NOMO-1 treated with dmso at 0.1 percent for 144 hours (cell line): ENCODE data around the gene SNX25.
"Not testable (repeated sequence)": the region's sequence is repeated elsewhere in the genome, so short reads cannot be mapped to it uniquely, and the experiment has no call there.

Source experiments
- DNase-seq: peaks from one replicate; lab custom pipeline; 2025; ENCODE audit not compliant: unreplicated experiment; lab: John Stamatoyannopoulos, UW

Gene SNX25

DNA sequence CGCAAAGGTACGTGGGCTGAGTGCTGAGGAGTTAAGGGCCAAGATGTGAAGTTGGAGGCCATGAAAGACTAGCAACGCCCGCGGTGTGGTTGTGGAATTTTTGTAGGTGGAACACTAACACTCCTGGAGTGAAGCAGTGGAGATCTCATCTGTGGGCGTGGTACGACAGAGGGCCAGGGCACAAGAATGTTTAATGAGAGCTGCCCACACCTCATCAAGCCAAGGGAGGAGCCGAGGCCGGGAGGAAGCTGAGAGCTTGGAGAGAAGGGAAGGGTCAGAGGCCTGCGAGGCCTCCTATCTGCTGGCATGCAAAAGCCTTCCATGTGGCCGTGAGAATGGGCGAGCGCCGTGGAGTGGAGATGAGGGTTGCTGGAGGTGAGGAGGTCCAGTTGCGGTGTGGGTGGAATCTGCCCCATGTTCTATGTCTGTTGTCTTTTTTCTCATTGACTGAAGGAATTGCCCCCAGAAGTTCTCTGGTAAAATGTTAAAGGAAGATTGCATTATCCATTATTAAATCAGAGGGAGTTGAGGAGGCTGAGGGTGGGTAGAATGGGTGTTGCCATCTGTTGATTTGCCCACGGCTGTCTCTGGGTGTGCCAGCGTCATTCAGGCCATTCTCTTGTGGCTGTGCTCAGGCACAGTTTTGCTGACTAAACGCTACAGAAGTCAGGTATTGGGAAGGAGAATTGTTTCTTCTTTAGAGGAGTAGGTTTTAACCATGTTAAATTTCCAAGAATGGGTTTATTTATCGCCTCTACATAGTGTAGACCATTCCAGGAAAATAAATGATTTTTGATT is 19.8 kb downstream of the SNX25 start:
- no peak for DNase-seq

DNA sequence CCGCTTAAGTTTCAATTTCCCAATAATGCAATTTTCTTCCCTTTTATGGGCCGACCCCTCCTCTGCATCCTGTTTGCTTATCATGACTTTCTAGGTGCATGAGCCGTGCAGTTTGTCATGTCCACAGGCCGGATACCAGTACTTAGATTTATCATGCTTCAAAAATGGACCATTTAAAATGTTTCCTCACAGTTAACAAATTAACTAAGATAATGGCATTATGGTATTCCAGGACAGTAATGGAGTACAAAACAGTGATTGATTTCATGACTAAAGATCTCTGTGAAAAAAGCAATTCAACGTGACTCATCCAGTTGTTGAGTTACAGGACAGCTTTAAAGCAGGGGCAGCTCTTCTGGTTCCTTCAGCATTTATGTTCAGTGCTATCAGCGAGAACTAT is 23.0 kb downstream of the SNX25 start:
- no peak for DNase-seq

DNA sequence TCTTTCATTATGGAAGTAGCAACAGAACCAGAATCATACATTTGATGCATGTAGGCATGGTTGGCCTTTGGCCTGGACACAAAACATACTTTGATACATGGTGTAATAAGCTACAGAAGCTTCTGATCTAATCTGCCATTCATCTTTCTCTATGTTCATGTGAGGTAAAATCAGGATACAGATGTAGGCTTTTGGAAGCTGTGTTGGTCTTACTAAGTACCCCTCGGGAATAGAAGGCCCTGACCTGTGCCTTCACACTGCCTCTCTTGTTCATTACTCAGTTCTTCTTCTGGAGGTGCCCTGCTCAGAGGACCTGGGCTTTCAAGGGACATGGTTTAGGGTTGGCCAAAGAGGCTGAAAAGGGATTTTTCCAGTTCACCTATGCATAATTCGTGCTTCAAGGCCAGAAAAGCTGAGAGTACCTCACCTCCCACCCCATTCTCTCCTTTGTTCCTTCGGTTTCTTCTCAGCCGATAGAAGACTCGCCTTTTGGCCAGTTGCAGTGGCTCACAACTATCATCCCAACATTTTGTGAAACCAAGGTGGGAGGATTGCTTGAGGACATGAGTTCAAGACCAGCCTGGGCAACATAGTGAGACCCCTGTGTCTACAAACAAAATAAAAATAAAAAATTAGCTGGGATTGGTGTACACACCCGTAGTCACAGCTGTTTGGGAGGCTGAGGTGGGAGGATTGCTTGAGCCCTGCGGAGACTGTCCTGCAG is 25.9 kb downstream of the SNX25 start:
- no peak for DNase-seq

DNA sequence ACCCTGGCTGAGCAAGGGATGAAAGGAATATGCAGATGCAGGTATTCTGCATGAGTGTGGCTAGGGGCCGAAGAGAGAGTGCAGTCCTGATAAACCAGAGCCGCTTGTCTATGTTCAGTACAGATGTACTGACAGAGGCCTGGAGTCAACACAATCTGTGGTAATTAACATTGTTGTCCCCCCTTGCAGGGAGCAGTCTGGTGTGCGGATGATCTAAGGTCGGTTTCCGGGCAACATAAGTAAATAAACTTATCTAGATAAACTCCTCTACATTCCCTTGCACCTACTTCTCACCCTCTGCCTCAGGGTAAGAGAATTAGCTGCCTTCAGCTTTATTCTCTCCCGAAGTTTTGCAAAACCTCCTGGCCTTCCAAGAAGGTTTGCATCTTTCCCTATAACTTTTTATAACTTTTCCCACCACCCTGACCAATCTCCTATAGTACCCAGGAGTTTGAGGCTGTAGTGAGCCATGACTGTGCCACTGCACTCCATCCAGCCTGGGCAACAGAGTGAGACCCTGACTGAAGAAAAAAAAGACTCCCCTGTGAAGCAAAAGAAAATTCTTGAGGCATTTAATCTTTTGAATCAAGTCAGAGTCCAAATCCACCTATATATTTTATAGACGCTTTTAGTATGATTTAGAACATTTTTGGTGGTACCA is 26.6 kb downstream of the SNX25 start:
- no peak for DNase-seq

DNA sequence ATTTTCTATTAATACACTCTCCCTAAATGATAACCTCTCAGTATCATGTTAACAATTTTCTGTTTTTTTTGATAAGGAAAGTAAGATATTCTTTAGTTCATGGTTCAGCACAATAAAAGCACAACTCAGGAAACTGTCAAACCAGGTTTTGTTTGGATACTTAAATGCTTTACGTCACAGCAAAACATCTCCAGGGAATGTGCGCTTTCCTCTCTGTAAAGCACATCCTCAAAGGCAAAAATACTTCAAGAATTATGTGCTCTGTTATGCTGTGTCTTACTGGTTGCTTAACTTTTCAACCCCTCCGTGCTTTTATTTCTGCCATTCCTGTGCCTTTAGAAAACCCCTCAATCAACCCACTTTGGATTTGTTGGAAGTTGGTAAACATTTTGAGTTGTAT is 27.8 kb downstream of the SNX25 start:
- DNase-seq: no peak

DNA sequence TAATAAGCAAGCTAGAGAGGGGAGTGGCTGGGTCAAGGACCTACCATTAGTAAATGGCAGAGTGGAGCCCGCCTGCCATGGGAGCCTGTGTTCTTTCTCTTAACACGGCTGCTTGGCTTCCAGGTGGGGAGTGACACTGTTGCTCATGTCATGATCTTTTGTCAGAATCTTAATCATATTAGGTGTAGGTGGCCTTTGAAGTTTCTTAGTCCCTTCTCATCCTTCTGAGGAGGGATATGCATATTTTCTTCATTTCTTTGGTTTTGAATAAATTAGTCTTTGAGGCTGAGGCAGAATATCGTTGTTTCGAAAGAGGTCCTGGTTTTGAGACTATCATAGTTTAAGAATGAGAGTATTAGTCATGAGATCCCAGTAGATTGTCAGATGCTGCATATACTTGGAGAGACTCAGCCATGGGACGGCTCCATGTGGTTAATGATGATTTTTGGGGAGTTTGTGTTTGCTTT is 28.9 kb downstream of the SNX25 start:
- no peak for DNase-seq

DNA sequence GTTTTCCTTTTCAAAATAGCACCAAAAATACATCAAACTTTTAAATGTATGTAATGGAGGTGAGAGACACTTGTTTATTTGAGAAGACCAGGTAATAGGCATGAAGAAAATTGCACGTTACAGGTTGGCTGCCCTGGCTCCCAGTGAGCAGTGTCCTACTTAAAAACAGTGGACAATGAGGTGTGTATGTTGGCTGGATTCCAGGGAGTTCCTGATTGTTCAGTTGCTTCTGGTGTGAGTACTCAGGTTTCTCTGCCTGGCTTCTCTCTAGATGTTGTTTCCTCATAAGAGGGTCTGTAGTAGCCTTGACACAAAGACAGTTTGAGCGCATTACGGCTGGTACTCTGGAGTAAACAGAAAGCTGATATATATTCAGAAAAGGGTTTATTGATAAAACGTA is 29.4 kb downstream of the SNX25 start:
- no peak for DNase-seq

DNA sequence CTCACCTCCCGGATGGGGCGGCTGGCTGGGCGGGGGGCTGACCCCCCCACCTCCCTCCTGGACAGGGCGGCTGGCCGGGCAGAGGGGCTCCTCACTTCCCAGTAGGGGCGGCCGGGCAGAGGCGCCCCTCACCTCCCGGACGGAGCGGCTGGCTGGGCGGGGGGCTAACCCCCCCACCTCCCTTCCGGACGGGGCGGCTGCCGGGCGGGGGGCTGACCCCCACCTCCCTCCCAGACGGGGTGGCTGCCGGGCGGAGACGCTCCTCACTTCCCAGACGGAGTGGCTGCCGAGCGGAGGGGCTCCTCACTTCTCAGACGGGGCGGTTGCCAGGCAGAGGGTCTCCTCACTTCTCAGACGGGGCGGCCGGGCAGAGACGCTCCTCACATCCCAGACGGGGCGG is 31.1 kb downstream of the SNX25 start:
- DNase-seq: not testable (repeated sequence)

DNA sequence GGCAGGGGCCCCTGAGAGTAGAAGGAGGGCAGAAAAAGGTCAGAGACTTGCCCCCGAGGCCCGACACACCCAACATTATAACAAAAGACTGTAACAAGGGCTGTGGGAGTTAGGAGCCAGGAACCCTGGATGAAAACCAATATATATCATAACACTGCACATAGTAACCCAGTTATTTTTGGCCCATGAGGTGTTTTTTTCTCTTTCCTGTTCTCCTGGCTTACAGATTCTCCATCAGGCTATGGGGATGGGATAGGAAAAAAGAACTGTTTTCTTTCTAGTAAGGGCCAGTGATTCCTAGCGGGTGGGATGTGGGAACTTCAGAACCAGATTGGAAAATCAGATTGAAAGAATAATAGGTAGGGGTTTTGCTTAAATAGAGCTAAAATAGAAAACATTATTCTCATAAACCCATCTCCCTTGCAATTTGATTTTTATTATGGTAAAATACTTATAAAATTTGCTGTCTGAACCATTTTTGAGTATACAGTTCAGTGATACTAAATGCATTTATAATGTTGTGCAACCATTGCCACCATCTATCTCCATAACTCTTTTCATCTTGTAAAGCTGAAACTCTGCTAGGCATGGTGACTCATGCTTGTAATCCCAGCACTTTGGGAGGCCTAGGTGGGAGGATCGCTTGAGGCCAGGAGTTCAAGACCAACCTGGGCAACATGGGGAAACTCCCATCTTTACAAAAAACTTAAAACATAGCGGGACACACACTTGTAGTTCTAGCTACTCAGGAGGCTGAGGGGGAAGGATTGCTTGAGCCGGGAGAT is 33.5 kb downstream of the SNX25 start:
- DNase-seq: no peak

DNA sequence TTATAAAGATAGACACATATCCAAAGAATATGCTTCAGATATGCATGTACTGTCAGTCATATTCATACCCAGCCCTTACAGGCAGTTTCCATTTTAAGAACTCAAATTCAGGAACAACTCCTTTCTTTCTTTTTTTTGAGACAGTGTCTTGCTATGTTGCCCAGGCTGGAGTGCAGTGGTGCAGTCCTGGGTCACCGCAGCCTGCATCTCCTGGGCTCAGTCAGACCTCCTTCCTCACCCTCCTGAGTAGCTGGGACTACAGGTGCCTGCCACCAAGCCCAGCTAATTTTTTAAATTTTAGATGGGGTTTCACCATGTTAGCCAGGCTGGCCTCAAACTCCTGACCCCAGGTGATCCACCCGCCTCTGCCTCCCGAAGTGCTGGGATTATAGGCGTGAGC is 34.5 kb downstream of the SNX25 start:
- DNase-seq: no peak

DNA sequence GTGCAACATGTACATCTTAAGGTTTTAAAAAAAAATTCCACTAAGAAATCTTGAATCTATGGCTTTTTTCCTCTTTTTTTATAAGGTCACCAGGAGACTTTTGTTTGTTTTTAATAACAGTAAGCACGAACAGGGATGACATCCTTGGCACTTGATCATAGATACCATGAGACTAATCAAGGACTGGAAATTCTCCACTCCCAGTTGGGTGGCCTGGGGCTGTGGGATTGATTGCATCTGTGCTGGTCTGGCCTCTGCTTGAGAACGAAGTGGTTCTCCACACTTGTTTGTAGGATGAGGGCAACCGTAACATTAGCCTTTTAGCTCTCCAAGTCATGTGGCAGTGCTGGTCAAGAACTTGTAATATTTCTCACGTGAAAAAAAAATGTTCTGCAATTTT is 35.4 kb downstream of the SNX25 start:
- no peak for DNase-seq

DNA sequence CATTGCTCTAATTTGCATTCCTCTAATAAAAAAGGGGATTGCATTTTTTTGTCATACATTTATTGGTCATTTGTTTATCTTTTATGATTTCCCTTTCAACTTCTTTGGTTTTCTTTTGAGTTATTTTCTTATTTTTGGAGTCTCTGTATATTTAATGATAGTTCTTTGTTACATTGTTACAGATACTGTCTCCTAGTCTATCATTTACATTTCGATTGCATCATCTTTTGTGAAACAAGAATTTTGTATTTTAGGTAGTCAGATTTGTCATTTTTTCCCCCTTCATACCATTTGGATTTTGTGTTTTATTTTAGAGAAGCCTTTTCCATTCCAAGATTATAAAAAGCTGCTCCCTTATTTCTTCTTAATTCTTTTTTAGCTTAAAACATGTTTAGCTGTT is 37.1 kb downstream of the SNX25 start:
- DNase-seq: no peak

DNA sequence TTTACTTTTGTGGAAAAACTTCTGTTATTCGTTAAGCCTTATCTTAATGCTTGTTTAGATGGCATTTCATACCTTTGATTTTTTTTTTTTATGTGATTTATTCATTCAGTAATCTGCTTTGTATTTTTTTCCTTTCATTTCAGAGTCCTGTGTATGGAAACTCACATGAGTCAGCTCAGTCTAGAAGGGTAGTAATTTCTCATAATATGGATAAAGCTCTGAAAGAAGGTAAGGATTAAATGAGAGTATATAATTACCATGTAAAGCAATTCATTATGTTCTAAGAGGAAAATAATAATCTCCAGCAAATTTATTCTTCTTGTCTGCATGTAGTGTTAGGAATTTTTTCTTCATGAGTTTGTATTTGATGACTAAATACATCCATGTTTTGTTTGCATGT is 37.8 kb downstream of the SNX25 start:
- DNase-seq: no peak

DNA sequence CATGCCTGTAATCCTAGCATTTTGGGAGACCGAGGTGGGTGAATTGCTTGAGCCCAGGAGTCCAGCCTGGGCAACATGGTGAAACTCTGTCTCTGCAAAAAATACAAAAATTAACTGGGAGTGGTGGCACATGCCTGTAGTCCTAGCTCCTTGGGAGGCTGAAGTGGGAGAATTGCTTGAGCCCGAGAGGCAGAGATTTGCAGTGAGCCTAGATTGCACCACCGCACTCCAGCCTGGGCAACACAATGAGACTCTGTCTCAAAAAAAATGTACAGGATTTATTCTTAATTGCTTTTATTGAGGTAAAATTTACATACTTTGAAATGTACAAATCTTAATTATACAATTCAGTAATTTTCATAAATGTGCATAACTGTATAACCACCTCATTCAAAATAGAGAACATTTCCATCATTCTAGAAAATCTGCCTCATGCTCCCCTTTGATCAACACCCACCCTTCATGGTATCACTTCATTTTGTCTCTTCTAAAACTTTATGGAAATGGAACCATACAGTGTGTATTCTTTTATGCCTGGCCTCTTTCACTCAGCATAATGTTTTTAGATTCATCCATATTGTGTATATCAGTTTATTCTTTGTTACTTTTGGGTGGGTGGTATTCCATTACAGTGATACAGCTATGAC is 39.1 kb downstream of the SNX25 start:
- no peak for DNase-seq

DNA sequence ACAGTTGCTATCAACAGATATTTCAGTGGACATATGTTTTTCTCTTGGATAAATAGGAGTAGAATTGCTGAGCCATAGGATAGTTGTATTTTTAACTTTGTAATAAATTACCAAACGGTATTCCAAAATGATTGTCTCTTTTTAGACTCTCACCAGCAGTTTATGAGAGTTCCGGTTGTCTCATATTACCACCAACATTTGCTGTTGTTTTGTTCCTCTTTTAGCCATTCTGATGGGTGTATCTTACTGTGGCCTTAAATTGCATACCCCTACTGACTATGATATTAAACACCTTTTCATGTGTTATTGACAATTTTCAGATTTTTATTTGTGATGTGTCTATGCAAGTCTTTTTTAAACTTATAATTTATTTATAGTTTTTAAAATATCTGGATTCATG is 39.7 kb downstream of the SNX25 start:
- DNase-seq: no peak

DNA sequence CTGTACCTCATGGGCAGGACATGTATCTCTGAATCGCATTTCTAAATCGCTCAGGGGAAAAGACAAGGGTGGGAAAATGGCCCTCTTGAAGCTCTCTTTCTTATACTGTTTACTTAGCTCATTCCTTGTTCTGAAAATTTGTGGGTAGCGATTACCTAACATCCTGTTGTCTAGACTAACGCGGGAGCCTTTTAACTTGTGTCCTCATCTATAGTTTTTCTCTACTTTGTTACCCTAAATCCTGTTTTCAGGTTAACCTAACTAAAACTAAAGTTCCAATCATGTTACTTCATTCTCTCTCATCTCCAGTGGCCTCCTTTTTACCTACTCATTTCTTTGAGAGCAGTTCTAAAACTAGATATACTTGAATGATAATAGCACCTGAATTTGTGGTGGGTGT is 45.0 kb downstream of the SNX25 start:
- no peak for DNase-seq

DNA sequence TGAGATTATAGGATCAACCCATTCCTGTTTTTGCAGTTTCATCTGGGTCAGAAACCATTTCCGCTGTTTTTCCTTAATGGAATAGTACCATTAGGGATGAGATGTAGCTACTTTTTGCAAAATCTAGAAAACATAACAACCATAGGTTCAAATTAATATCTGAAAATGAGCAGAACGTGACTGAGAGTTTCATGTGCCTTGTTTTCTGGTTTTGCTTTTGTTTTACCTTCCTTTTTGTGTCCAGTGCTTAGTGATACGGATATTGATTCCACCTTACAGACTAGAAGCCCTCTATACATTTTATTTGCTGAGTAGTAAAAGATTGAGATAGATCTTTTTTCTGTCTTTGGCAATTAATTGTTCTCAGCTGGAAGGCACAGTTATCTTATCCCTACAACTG is 46.5 kb downstream of the SNX25 start:
- DNase-seq: no peak

DNA sequence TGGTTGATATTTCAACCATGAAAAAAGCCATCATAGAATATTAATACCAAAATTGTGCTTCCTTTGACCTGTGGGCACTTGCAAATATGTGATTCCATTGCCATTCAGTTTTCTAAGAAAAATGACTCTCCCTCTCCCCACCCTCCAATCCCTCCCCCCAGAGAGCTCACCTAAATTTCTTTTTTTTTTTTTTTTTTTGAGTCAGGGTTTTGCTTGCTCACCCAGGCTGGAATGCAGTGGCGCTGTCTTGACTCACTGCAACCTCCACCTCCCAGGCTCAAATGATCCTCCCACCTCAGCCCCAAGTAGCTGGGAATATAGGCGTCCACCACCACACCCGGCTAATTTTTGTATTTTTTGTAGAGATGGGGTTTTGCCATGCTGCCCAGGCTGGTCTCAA is 47.0 kb downstream of the SNX25 start:
- no peak for DNase-seq

DNA sequence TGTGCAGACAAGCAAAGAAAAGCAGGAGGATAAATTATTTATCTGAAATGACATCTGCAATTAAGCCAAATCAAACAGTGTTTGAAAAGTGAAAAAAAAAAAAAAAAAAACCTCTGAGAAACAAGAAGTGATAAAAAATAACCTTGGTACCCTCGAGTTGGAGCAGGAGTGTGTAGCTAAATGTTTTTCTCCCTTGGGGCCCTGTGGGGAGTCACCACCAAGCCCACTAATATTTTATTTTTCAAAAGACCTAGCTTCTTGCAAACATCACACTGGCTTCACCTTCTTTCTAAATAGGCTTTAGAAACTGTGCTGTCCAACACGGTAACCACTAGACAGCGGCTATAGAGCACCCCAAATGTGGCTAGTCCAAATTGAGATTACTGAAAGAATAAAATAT is 47.7 kb downstream of the SNX25 start:
- DNase-seq: no peak

DNA sequence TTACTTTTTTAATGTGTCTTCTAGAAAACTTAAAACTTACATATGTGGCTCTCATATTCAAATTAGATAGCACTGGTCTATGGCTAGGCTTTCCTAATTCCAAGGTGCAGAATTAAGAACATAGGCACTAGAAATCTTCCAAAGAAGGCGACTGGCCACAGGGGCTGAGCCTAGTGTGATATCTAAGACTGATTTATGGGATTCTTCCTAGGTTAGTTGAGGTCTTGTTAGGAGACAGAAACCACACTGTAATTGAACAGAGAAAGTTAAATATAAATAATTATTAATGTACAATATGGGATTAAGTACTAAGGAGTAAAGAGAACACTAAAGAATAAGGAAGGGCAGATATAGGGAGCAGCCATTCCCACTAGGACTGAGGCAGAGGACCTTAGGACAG is 48.3 kb downstream of the SNX25 start:
- DNase-seq: no peak

DNA sequence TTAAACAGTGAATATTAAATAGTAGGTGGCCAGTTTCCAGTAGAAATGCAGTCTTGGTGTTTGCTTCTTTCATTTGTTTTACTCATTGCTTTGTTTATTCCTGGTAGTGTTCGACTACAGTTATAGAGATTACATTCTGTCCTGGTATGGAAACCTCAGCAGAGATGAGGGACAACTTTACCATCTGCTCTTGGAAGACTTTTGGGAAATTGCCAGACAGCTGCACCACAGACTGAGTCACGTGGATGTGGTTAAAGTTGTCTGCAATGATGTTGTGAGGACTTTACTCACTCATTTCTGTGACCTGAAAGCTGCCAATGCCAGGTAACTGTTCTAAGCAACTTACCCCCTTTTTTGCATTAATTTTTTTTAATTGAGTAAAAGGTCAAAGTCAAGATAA is 49.3 kb downstream of the SNX25 start:
- DNase-seq: not testable (repeated sequence)
